WI38 (cell line): ENCODE measurements around the gene POLDIP2.

ENCODE experiments used
- H3K4me3 ChIP-seq: 2 replicates; pipeline ENCODE4 v1.5.1; 2011; ENCODE audit warnings: low read depth, mild to moderate bottlenecking, control low read depth, low read length
- TF ChIP-seq, protein P1 (sequence below): IDR thresholded peaks from 2 replicates; pipeline ENCODE4 v1.5.1; 2012; ENCODE audit warnings: low read depth, mild to moderate bottlenecking, control low read depth, low read length

POLDIP2 gene

DNA sequence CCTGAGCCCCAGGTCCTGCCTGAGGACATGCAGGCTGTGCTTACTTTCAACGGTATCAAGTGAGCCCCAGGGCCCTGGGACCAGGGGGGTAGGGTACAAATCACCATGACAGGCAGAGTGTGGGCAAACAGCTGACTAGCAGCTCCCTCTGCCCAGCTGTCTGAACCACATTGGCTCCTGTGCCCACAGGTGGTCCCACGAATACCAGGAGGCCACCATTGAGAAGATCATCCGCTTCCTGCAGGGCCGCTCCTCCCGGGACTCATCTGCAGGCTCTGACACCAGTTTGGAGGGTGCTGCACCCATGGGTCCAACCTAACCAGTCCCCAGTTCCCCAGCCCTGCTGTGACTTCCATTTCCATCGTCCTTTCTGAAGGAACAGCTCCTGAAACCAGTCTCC is 38.6 kb upstream of the POLDIP2 start:
- H3K4me3 ChIP-seq, result no peak overlapping the region
- TF ChIP-seq, protein P1, sequence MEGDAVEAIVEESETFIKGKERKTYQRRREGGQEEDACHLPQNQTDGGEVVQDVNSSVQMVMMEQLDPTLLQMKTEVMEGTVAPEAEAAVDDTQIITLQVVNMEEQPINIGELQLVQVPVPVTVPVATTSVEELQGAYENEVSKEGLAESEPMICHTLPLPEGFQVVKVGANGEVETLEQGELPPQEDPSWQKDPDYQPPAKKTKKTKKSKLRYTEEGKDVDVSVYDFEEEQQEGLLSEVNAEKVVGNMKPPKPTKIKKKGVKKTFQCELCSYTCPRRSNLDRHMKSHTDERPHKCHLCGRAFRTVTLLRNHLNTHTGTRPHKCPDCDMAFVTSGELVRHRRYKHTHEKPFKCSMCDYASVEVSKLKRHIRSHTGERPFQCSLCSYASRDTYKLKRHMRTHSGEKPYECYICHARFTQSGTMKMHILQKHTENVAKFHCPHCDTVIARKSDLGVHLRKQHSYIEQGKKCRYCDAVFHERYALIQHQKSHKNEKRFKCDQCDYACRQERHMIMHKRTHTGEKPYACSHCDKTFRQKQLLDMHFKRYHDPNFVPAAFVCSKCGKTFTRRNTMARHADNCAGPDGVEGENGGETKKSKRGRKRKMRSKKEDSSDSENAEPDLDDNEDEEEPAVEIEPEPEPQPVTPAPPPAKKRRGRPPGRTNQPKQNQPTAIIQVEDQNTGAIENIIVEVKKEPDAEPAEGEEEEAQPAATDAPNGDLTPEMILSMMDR, result no peak

DNA sequence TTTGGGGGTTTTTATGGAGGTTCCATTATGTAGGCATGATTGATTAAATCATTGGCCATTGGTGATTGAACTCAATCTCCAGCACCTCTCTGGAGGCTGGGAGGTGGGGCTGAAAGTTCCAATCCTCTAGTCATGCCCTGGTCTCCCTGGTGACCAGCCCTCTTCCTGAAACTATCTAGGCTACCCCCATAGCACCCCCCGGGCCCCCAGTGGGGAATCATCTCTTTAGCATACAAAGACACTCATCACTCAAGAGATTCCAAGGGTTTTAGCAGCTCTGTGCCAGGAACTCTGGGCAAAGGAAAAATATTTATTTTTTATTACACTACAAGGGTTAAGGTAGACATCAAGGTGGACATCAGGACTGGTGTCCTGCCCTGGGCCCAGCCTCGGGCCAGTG is 38.1 kb upstream of the POLDIP2 start:
- H3K4me3 ChIP-seq, result no peak overlapping the region
- TF ChIP-seq, protein P1, result no peak

GRCh38 chr17:28394337-28395116 is 37.2 kb upstream of the POLDIP2 start:
- no peak overlapping the region for H3K4me3 ChIP-seq

GRCh38 chr17:28392491-28392890 is 35.2 kb upstream of the POLDIP2 start:
- TF ChIP-seq, protein P1, result no peak
- no peak overlapping the region for H3K4me3 ChIP-seq

More at GRCh38 chr17:28394337-28395116, 37.2 kb upstream of the POLDIP2 start:
- TF ChIP-seq, protein P1, result no peak

DNA sequence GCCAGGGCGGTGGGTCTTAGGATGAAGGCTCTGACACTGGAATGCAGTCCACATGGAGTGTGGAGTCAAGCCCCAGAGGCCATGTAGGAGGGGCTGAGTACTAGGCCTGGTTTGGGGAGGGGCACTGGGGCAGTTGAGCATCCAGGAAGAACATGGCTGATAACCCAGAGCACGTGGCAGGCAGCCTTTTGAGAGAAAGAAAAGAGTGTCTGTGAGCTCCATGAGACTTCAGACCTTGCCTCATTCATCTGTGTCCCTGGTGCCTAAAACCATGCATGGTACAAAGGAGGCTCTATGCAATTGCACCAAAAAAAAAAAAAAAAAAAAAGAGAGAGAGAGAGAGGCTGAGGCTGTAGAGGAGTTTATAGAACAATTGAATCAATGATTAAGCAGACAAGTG is 34.1 kb upstream of the POLDIP2 start:
- TF ChIP-seq, protein P1, result no peak
- no peak overlapping the region for H3K4me3 ChIP-seq

GRCh38 chr17:28390984-28391383 is 33.7 kb upstream of the POLDIP2 start:
- no peak overlapping the region for H3K4me3 ChIP-seq
- TF ChIP-seq, protein P1, result no peak

- TF ChIP-seq, protein P1, result no peak
- no peak overlapping the region for H3K4me3 ChIP-seq
Observed at GRCh38 chr17:28390563-28390962, 33.2 kb upstream of the POLDIP2 start.
